Measurements from ENCODE around the gene TREML1.
"Not testable (repeated sequence)": the region's sequence is repeated elsewhere in the genome, so short reads cannot be mapped to it uniquely, and the experiment has no call there.

The TREML1 gene

GRCh38 chr6:41147917-41148316 lies 6.2 kb downstream of the TREML1 start:
- Histone ChIP-seq H3K36me3 (ENCODE audit: control insufficient read depth, insufficient read depth, low read length) (no peaks in the 10 kb centered on the region), H3K9me3 (ENCODE audit: control insufficient read depth, insufficient read depth, low read length) (no peaks in the 10 kb centered on the region), H3K27me3 (ENCODE audit: control insufficient read depth, insufficient read depth, low read length) (no peaks in the 10 kb centered on the region), H3K4me3 (ENCODE audit: low read length) (no peak overlapping the region), H3K27ac (ENCODE audit: low read length) (no peak overlapping the region), H3K4me1 (ENCODE audit: control insufficient read depth, insufficient read depth, low read length) (no peaks in the 10 kb centered on the region; the same call in 1 of the 2 replicates)
- DNase-seq (ENCODE audit: low read depth, low spot score): no peak
- no CpG with 5 or more reads among the region's 1 CpG for WGBS (ENCODE audit: insufficient coverage, insufficient read length)

GRCh38 chr6:41136911-41137310 lies 17.2 kb downstream of the TREML1 start:
- no peaks in the 10 kb centered on the region for H3K4me1 ChIP-seq (ENCODE audit: control insufficient read depth, insufficient read depth, low read length)
- H3K4me3 ChIP-seq (ENCODE audit: low read length): no peak overlapping the region
- no peaks in the 10 kb centered on the region for H3K36me3 ChIP-seq (ENCODE audit: control insufficient read depth, insufficient read depth, low read length)
- H3K9me3 ChIP-seq (ENCODE audit: control insufficient read depth, insufficient read depth, low read length): no peaks in the 10 kb centered on the region
- no peaks in the 10 kb centered on the region; the same call in 1 of the 2 replicates for H3K27me3 ChIP-seq (ENCODE audit: control insufficient read depth, insufficient read depth, low read length)
- no peak for DNase-seq (ENCODE audit: low read depth, low spot score)
- H3K27ac ChIP-seq (ENCODE audit: low read length): no peak overlapping the region

- no CpG with 5 or more reads among the region's 3 CpGs for WGBS (ENCODE audit: insufficient coverage, insufficient read length)
- Histone ChIP-seq H3K36me3 (ENCODE audit: control insufficient read depth, insufficient read depth, low read length) (no peaks in the 10 kb centered on the region), H3K27me3 (ENCODE audit: control insufficient read depth, insufficient read depth, low read length) (no peaks in the 10 kb centered on the region; the same call in 1 of the 2 replicates), H3K4me3 (ENCODE audit: low read length) (no peak overlapping the region), H3K9me3 (ENCODE audit: control insufficient read depth, insufficient read depth, low read length) (no peaks in the 10 kb centered on the region), H3K27ac (ENCODE audit: low read length) (no peak overlapping the region), H3K4me1 (ENCODE audit: control insufficient read depth, insufficient read depth, low read length) (no peaks in the 10 kb centered on the region)
- no peak for DNase-seq (ENCODE audit: low read depth, low spot score)
Measured at GRCh38 chr6:41135062-41135832, 18.9 kb downstream of the TREML1 start.

- no peak overlapping the region for H3K27ac ChIP-seq (ENCODE audit: low read length)
- no peak for DNase-seq (ENCODE audit: low read depth, low spot score)
- WGBS (ENCODE audit: insufficient coverage, insufficient read length): no CpG with 5 or more reads among the region's 2 CpGs
- H3K9me3 ChIP-seq (ENCODE audit: control insufficient read depth, insufficient read depth, low read length): no peaks in the 10 kb centered on the region
- H3K4me1 ChIP-seq (ENCODE audit: control insufficient read depth, insufficient read depth, low read length): no peaks in the 10 kb centered on the region
- H3K27me3 ChIP-seq (ENCODE audit: control insufficient read depth, insufficient read depth, low read length): no peaks in the 10 kb centered on the region
- no peak overlapping the region for H3K4me3 ChIP-seq (ENCODE audit: low read length)
- no peaks in the 10 kb centered on the region for H3K36me3 ChIP-seq (ENCODE audit: control insufficient read depth, insufficient read depth, low read length)
Measured at GRCh38 chr6:41132254-41132653, 21.9 kb downstream of the TREML1 start.

- Histone ChIP-seq H3K27ac (ENCODE audit: low read length) (no peak overlapping the region), H3K27me3 (ENCODE audit: control insufficient read depth, insufficient read depth, low read length) (no peaks in the 10 kb centered on the region), H3K36me3 (ENCODE audit: control insufficient read depth, insufficient read depth, low read length) (no peaks in the 10 kb centered on the region), H3K4me3 (ENCODE audit: low read length) (no peak overlapping the region), H3K9me3 (ENCODE audit: control insufficient read depth, insufficient read depth, low read length) (no peaks in the 10 kb centered on the region), H3K4me1 (ENCODE audit: control insufficient read depth, insufficient read depth, low read length) (no peaks in the 10 kb centered on the region)
- no peak for DNase-seq (ENCODE audit: low read depth, low spot score)
- no CpG with 5 or more reads among the region's 3 CpGs for WGBS (ENCODE audit: insufficient coverage, insufficient read length)
Measured at GRCh38 chr6:41125282-41125681, 28.9 kb downstream of the TREML1 start.

- Histone ChIP-seq H3K4me3 (ENCODE audit: low read length) (no peak overlapping the region), H3K27me3 (ENCODE audit: control insufficient read depth, insufficient read depth, low read length) (no peaks in the 10 kb centered on the region), H3K36me3 (ENCODE audit: control insufficient read depth, insufficient read depth, low read length) (no peaks in the 10 kb centered on the region), H3K27ac (ENCODE audit: low read length) (no peak overlapping the region), H3K4me1 (ENCODE audit: control insufficient read depth, insufficient read depth, low read length) (no peaks in the 10 kb centered on the region), H3K9me3 (ENCODE audit: control insufficient read depth, insufficient read depth, low read length) (no peaks in the 10 kb centered on the region)
- no peak for DNase-seq (ENCODE audit: low read depth, low spot score)
- no CpG with 5 or more reads among the region's 1 CpG for WGBS (ENCODE audit: insufficient coverage, insufficient read length)
Measured at GRCh38 chr6:41122918-41123317, 31.2 kb downstream of the TREML1 start.

- H3K4me1 ChIP-seq (ENCODE audit: control insufficient read depth, insufficient read depth, low read length): no peaks in the 10 kb centered on the region
- H3K9me3 ChIP-seq (ENCODE audit: control insufficient read depth, insufficient read depth, low read length): no peaks in the 10 kb centered on the region
- no CpG with 5 or more reads among the region's 1 CpG for WGBS (ENCODE audit: insufficient coverage, insufficient read length)
- H3K27me3 ChIP-seq (ENCODE audit: control insufficient read depth, insufficient read depth, low read length): no peaks in the 10 kb centered on the region
- no peak overlapping the region for H3K4me3 ChIP-seq (ENCODE audit: low read length)
- H3K27ac ChIP-seq (ENCODE audit: low read length): no peak overlapping the region
- no peaks in the 10 kb centered on the region for H3K36me3 ChIP-seq (ENCODE audit: control insufficient read depth, insufficient read depth, low read length)
- DNase-seq (ENCODE audit: low read depth, low spot score): no peak
Measured at GRCh38 chr6:41122373-41122772, 31.8 kb downstream of the TREML1 start.

- H3K36me3 ChIP-seq (ENCODE audit: control insufficient read depth, insufficient read depth, low read length): no peaks in the 10 kb centered on the region
- H3K4me3 ChIP-seq (ENCODE audit: low read length): no peak overlapping the region
- H3K27me3 ChIP-seq (ENCODE audit: control insufficient read depth, insufficient read depth, low read length): no peaks in the 10 kb centered on the region
- H3K27ac ChIP-seq (ENCODE audit: low read length): no peak overlapping the region
- no peaks in the 10 kb centered on the region for H3K9me3 ChIP-seq (ENCODE audit: control insufficient read depth, insufficient read depth, low read length)
- no peaks in the 10 kb centered on the region for H3K4me1 ChIP-seq (ENCODE audit: control insufficient read depth, insufficient read depth, low read length)
- WGBS (ENCODE audit: insufficient coverage, insufficient read length): no CpG with 5 or more reads among the region's 1 CpG
- DNase-seq (ENCODE audit: low read depth, low spot score): no peak
Measured at GRCh38 chr6:41120058-41120457, 34.1 kb downstream of the TREML1 start.

GRCh38 chr6:41119508-41119907 lies 34.6 kb downstream of the TREML1 start:
- Histone ChIP-seq H3K27ac (ENCODE audit: low read length) (no peak overlapping the region), H3K4me3 (ENCODE audit: low read length) (no peak overlapping the region), H3K27me3 (ENCODE audit: control insufficient read depth, insufficient read depth, low read length) (no peaks in the 10 kb centered on the region), H3K9me3 (ENCODE audit: control insufficient read depth, insufficient read depth, low read length) (no peaks in the 10 kb centered on the region), H3K4me1 (ENCODE audit: control insufficient read depth, insufficient read depth, low read length) (no peaks in the 10 kb centered on the region), H3K36me3 (ENCODE audit: control insufficient read depth, insufficient read depth, low read length) (no peaks in the 10 kb centered on the region)
- DNase-seq (ENCODE audit: low read depth, low spot score): no peak
- no CpG with 5 or more reads among the region's 1 CpG for WGBS (ENCODE audit: insufficient coverage, insufficient read length)

GRCh38 chr6:41115027-41115426 lies 39.1 kb downstream of the TREML1 start:
- not testable (repeated sequence) for H3K27ac ChIP-seq (ENCODE audit: low read length); H3K4me3 ChIP-seq (ENCODE audit: low read length); H3K27me3 ChIP-seq (ENCODE audit: control insufficient read depth, insufficient read depth, low read length); H3K4me1 ChIP-seq (ENCODE audit: control insufficient read depth, insufficient read depth, low read length); DNase-seq (ENCODE audit: low read depth, low spot score); H3K9me3 ChIP-seq (ENCODE audit: control insufficient read depth, insufficient read depth, low read length); H3K36me3 ChIP-seq (ENCODE audit: control insufficient read depth, insufficient read depth, low read length)
- WGBS (ENCODE audit: insufficient coverage, insufficient read length): no CpG with 5 or more reads among the region's 2 CpGs

- Histone ChIP-seq H3K4me1 (ENCODE audit: control insufficient read depth, insufficient read depth, low read length) (no peaks in the 10 kb centered on the region), H3K27me3 (ENCODE audit: control insufficient read depth, insufficient read depth, low read length) (no peaks in the 10 kb centered on the region; the same call in 1 of the 2 replicates), H3K4me3 (ENCODE audit: low read length) (no peak overlapping the region), H3K9me3 (ENCODE audit: control insufficient read depth, insufficient read depth, low read length) (peaks cover 1% of the 10 kb centered on the region; the same call in 1 of the 2 replicates), H3K36me3 (ENCODE audit: control insufficient read depth, insufficient read depth, low read length) (no peaks in the 10 kb centered on the region), H3K27ac (ENCODE audit: low read length) (no peak overlapping the region)
- DNase-seq (ENCODE audit: low read depth, low spot score): no peak
- WGBS (ENCODE audit: insufficient coverage, insufficient read length): no CpG with 5 or more reads among the region's 3 CpGs
Measured at GRCh38 chr6:41111017-41111416, 43.1 kb downstream of the TREML1 start.

Data from iPS DF 6.9 (cell line).